Colonic mucosa (tissue), 4 donors: ENCODE results near the gene STRN3. TPM values are rescaled to one million over a fixed set of nuclear protein-coding genes. Genes with fewer than 3 reads are reported as not detected.
"Not testable (repeated sequence)": the region's sequence is repeated elsewhere in the genome, so short reads cannot be mapped to it uniquely, and the experiment has no call there.

Source experiments
- DNase-seq: peaks from one replicate; pipeline ENCODE4 v3.0.0-alpha.2; 2020
- H3K27ac ChIP-seq: fragments of 200-600 bp; one replicate; pipeline ENCODE4 v1.8.0; 2021
- H3K27me3 ChIP-seq: fragments of 200-600 bp; one replicate; pipeline ENCODE4 v1.8.0; 2021
- H3K36me3 ChIP-seq: fragments of 200-600 bp; one replicate; pipeline ENCODE4 v1.8.0; 2021
- H3K4me1 ChIP-seq: fragments of 200-600 bp; one replicate; pipeline ENCODE4 v1.8.0; 2021; ENCODE audit warnings: mild to moderate bottlenecking
- H3K4me3 ChIP-seq: fragments of 200-600 bp; one replicate; pipeline ENCODE4 v1.8.0; 2021
- H3K9ac ChIP-seq, 2 donors: one replicate each; pipeline ENCODE4 v1.7.0; 2013; ENCODE audit warnings: control low read depth in 2 of 2, low read depth in 2 of 2, low read length in 2 of 2
- H3K9me3 ChIP-seq: fragments of 200-600 bp; one replicate; pipeline ENCODE4 v1.8.0; 2021
- CTCF ChIP-seq: fragments of 200-600 bp; IDR thresholded peaks from one replicate; pipeline ENCODE4 v1.8.0; 2022; ENCODE audit warnings: antibody characterized with exemption, mild to moderate bottlenecking
- intact Hi-C: fragments of 100-400 bp; cut with DNase I; formaldehyde crosslinking; loops from one replicate; pipeline ENCODE4 v1.14.1; 2022
- total RNA-seq, 2 donors: library from RNA; stranded (reverse); fragmentation: NEBNext Ultra II Directional in 1 of 2; extraction: Animal tissue kit (Norgen Biotek cat#: 25700) in 1 of 2; gene quantifications; one replicate each; pipeline ENCODE4 v1.2.1, GENCODE V29; 2021
- donor health status: healthy.
- donor health status: DM: no; HTN: no; CAD: no.
- donor health status: DM: no; HTN: no; CAD: no.

The STRN3 gene
- total RNA-seq, 2 donors from 2014 or later, result 23.6 to 41.1 TPM

DNA sequence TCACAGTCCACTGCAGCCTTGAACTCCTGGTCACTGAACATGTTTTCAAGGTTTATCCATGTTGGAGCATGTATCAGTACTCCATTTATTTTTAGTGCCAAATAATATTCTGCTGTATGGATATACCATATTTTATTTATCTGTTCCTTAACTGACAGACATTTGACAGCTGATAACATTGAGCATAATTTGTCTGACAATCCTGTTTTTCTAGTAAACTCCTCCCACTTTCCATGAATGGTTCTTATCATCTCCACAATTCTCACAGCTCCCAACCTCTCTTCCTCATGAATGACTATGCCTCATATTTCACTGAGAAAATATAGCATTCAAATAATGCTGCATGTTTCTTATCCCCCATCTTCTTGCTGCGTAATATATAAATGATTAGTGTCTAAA, 118.5 kb downstream of the STRN3 start:
- Histone ChIP-seq H3K36me3 (no peaks in the 10 kb centered on the region), H3K9me3 (no peaks in the 10 kb centered on the region), H3K4me3 (no peak overlapping the region), H3K27me3 (no peaks in the 10 kb centered on the region), H3K9ac (no peak overlapping the region), H3K4me1 (no peaks in the 10 kb centered on the region), H3K27ac (no peak overlapping the region)
- intact Hi-C loops, result loop anchor here (5.0 kb wide), 1 partner anchor 250 kb away; no protein-coding TSS in a partner anchor
- no peak for TF ChIP-seq CTCF
- no peak for DNase-seq

DNA sequence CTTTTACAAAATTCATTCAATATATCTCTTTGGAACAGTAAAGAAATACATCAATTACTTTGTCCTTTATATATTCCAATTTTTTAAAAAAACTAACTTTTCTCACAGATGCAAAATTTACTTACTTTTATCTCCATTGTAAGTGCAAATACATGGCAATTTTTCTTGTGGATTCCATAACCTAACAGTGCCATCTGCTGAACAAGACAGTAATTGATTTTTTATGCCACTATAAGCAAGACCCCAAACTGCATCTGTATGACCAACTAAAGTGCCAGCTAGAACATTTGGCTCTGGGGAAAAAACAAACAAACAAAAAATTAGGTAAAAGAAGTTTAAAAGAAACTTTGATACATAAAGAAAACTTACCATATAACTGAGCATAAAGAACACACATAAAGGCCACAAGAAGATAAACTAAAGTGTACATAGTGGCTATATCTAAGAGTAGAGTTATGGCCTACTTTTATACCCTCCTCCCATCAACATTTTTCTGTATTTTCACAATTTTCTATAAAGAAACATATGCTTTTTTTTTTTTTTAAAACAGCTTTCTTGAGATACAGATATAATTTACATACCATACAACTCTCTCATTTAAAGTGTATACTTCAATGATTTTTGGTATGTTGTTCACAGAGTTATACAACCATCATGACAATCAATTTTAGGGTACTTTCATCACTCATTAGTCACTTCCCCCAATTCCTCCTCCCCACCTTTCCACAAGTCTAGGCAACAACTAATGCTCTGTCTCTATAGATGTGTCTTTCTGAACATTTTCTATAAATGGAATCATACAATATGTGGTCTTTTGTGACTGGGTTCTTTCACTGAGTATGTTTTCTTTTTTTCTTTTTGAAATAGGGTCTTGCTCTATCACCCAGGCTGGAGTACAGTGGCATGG, 119.2 kb downstream of the STRN3 start:
- no peak for TF ChIP-seq CTCF
- H3K4me1 ChIP-seq, result no peaks in the 10 kb centered on the region
- no peaks in the 10 kb centered on the region for H3K36me3 ChIP-seq
- H3K4me3 ChIP-seq, result no peak overlapping the region
- no peak for DNase-seq
- H3K9ac ChIP-seq, result no peak overlapping the region
- H3K27ac ChIP-seq, result no peak overlapping the region
- intact Hi-C loops, result loop anchor here (5.0 kb wide), 1 partner anchor 250 kb away; no protein-coding TSS in a partner anchor
- no peaks in the 10 kb centered on the region for H3K9me3 ChIP-seq
- no peaks in the 10 kb centered on the region for H3K27me3 ChIP-seq

DNA sequence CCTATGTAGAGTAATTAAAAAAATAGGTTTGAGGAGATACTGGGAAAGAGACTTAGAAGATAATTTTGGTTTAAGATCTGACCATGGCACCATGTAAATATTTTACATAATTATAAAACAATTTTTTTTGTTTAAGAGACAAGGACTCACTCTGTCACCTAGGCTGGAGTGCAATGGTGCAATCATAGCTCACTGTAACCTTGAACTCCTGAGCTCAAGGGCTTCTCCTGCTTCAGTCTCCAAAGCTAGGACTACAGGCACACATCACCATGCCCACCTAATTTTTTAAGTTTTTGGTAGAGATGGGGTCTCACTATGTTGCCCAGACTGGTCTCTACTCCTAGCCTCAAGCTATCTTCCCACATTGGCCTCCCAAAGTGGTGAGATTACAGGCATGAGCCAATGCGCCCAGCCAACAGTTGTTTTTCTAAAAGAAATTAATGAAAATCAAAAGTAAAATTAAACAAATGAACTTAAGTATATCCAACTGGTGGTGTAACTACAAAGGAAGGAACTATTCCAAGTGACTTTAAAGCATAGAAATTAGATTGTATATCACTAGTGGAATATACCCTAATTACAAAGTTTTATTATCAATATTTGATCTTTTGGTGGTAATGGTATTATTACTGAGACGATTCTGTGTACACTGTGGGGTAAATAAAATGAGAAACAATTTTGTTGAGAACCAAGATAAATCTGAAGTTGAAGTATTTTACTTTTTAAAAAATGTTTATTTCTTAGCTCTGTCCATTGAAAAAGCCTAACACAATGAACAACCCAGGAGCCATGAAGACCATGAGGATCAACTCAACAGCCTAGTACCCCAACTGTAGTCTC, 122.7 kb downstream of the STRN3 start:
- no peaks in the 10 kb centered on the region for H3K27me3 ChIP-seq
- intact Hi-C loops, result no loop called here
- no peak for DNase-seq
- H3K9me3 ChIP-seq, result no peaks in the 10 kb centered on the region
- no peak overlapping the region for H3K27ac ChIP-seq
- H3K4me3 ChIP-seq, result no peak overlapping the region
- no peak overlapping the region for H3K9ac ChIP-seq
- H3K36me3 ChIP-seq, result no peaks in the 10 kb centered on the region
- no peaks in the 10 kb centered on the region for H3K4me1 ChIP-seq
- TF ChIP-seq CTCF, result no peak

DNA sequence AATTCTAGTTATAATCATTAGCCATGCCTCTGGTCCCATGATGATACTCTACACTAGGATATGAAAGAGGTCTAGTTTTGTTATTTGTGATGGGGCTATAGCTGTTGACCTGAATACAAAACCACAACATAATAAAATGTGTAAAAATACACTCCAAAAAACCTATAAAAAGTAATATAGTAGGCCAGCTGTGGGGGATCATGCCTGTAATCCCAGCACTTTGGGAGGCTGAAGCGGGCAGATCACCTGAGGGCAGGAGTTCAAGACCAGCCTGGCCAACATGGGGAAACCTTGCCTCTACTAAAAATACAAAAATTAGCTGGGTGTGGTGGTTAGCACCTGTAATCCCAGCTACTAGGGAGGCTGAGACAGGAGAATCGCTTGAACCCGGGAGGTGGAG, 129.1 kb downstream of the STRN3 start:
- H3K4me3 ChIP-seq, H3K4me1 ChIP-seq, H3K9me3 ChIP-seq, H3K27me3 ChIP-seq, H3K36me3 ChIP-seq, intact Hi-C loops, H3K9ac ChIP-seq, DNase-seq, H3K27ac ChIP-seq: not testable (repeated sequence)

GRCh38 chr14:30896435-30896834, 129.7 kb downstream of the STRN3 start:
- H3K4me1 ChIP-seq, result no peaks in the 10 kb centered on the region
- intact Hi-C loops, result no loop called here
- no peaks in the 10 kb centered on the region for H3K9me3 ChIP-seq
- no peak overlapping the region for H3K9ac ChIP-seq
- DNase-seq, result no peak
- no peaks in the 10 kb centered on the region for H3K27me3 ChIP-seq
- H3K36me3 ChIP-seq, result no peaks in the 10 kb centered on the region
- TF ChIP-seq CTCF, result no peak
- no peak overlapping the region for H3K4me3 ChIP-seq
- no peak overlapping the region for H3K27ac ChIP-seq
